Smooth muscle cell (in vitro differentiated cells): ENCODE results near the gene SETD1A. TPM values are rescaled to one million over a fixed set of nuclear protein-coding genes. Genes with fewer than 3 reads are reported as not detected.

Experiments used
- DNase-seq: peaks from one replicate; lab custom pipeline; 2025; ENCODE audit not compliant: unreplicated experiment; lab: John Stamatoyannopoulos, UW
- H2AFZ ChIP-seq: fragments of 200-600 bp; sonication (generic); 2 replicates; pipeline ENCODE4 v1.6.0; 2016; ENCODE audit warnings: antibody characterized with exemption, low read depth, mild to moderate bottlenecking
- H3F3A ChIP-seq: fragments of 200-600 bp; sonication (generic); 2 replicates; pipeline ENCODE4 v1.6.0; 2017; ENCODE audit warnings: antibody characterized with exemption, low read depth
- H3K27ac ChIP-seq: fragments of 200-600 bp; sonication (generic); 2 replicates; pipeline ENCODE4 v1.5.1; 2016; ENCODE audit warnings: low read depth, mild to moderate bottlenecking
- H3K27me3 ChIP-seq: fragments of 200-600 bp; sonication (generic); 2 replicates; pipeline ENCODE4 v1.6.1; 2016; ENCODE audit warnings: low read depth, mild to moderate bottlenecking
- H3K36me3 ChIP-seq: fragments of 200-600 bp; sonication (generic); 2 replicates; pipeline ENCODE4 v1.5.1; 2016; ENCODE audit warnings: low read depth
- H3K4me1 ChIP-seq: fragments of 200-600 bp; sonication (generic); 2 replicates; pipeline ENCODE4 v1.5.1; 2016; ENCODE audit warnings: low read depth
- H3K4me2 ChIP-seq: fragments of 200-600 bp; sonication (generic); 2 replicates; pipeline ENCODE4 v1.6.0; 2016; ENCODE audit warnings: mild to moderate bottlenecking
- H3K4me3 ChIP-seq: fragments of 200-600 bp; sonication (generic); 2 replicates; pipeline ENCODE4 v1.5.1; 2016; ENCODE audit warnings: mild to moderate bottlenecking
- H3K79me2 ChIP-seq: fragments of 200-600 bp; sonication (generic); 2 replicates; pipeline ENCODE4 v1.6.0; 2016; ENCODE audit warnings: low read depth, mild to moderate bottlenecking
- H3K9ac ChIP-seq: fragments of 200-600 bp; sonication (generic); 2 replicates; pipeline ENCODE4 v1.6.0; 2016; ENCODE audit warnings: low read depth
- H3K9me3 ChIP-seq: fragments of 200-600 bp; sonication (generic); replicated peaks from 2 replicates; pipeline ENCODE4 v1.5.1; 2016; ENCODE audit warnings: low read depth
- H4K20me1 ChIP-seq: fragments of 200-600 bp; sonication (generic); 2 replicates; pipeline ENCODE4 v1.6.0; 2016; ENCODE audit warnings: low read depth
- CTCF ChIP-seq: fragments of 200-600 bp; sonication (generic); IDR thresholded peaks from 2 replicates; pipeline ENCODE4 v1.5.1; 2017; ENCODE audit warnings: borderline replicate concordance, mild to moderate bottlenecking, antibody characterized with exemption; ENCODE audit not compliant: insufficient read depth, poor library complexity, severe bottlenecking
- WGBS: methylation state at CpG from one replicate; pipeline ENCODE4 v1.1.7; 2016; ENCODE audit warnings: low lambda C conversion rate; 5-methylcytosine and 5-hydroxymethylcytosine counted together
- polyA plus RNA-seq: library from polyadenylated mRNA; unstranded; fragments of >200 nt; fragmentation: Nextera tagmentation; extraction: Ambion mirVana; gene quantifications from 2 replicates; pipeline ENCODE4 v1.2.1, GENCODE V29; 2016
- total RNA-seq: library from RNA; depleted of rRNA; stranded (reverse); fragments of >200 nt; gene quantifications from 2 replicates; pipeline ENCODE4 v1.2.3, GENCODE V29; 2014

The SETD1A gene
- total and polyA plus RNA-seq, 2 experiments from 2014 or later, result 1.2 to 2.9 TPM

GRCh38 chr16:30996324-30996984 is 38.9 kb downstream of the SETD1A start:
- H3F3A ChIP-seq, result peaks cover 11% of the 10 kb centered on the region
- DNase-seq, result no peak
- no peaks in the 10 kb centered on the region for H3K36me3 ChIP-seq
- no peaks in the 10 kb centered on the region for H3K27me3 ChIP-seq
- H3K4me2 ChIP-seq, result peak overlapping the region; percentile 89
- no peaks in the 10 kb centered on the region for H4K20me1 ChIP-seq
- no peak overlapping the region for H2AFZ ChIP-seq
- WGBS, result 33% methylated on average over 18 of the region's 23 CpGs
- H3K4me3 ChIP-seq, result peak overlapping the region; percentile 58
- no peak for TF ChIP-seq CTCF
- peak overlapping the region; percentile 7 for H3K9ac ChIP-seq
- no peaks in the 10 kb centered on the region for H3K4me1 ChIP-seq
- peak overlapping the region; percentile 8 for H3K27ac ChIP-seq
- H3K79me2 ChIP-seq, result no peaks in the 10 kb centered on the region
- no peaks in the 10 kb centered on the region for H3K9me3 ChIP-seq

GRCh38 chr16:30996985-30997724 is 39.6 kb downstream of the SETD1A start:
- Histone ChIP-seq H2AFZ (peak overlapping the region; percentile 62), H4K20me1 (no peaks in the 10 kb centered on the region), H3K79me2 (no peaks in the 10 kb centered on the region), H3K4me1 (peaks cover 2% of the 10 kb centered on the region), H3K27ac (peak overlapping the region; percentile 94), H3K9ac (peak overlapping the region; percentile 90), H3K4me2 (peak overlapping the region; percentile 89), H3K4me3 (peak overlapping the region; percentile 58), H3F3A (peaks cover 11% of the 10 kb centered on the region), H3K9me3 (no peaks in the 10 kb centered on the region), H3K36me3 (no peaks in the 10 kb centered on the region), H3K27me3 (no peaks in the 10 kb centered on the region)
- TF ChIP-seq CTCF, result no peak
- WGBS, result 4% methylated on average over 50 of the region's 60 CpGs
- peak; percentile 49 for DNase-seq

GRCh38 chr16:30997725-30998711 is 40.5 kb downstream of the SETD1A start:
- Histone ChIP-seq H3K27me3 (no peaks in the 10 kb centered on the region), H3K4me1 (peaks cover 4% of the 10 kb centered on the region), H3K9me3 (no peaks in the 10 kb centered on the region), H3K4me2 (peak overlapping the region; percentile 89), H3K79me2 (no peaks in the 10 kb centered on the region), H3K4me3 (peak overlapping the region; percentile 58), H3K36me3 (no peaks in the 10 kb centered on the region), H3K27ac (peak overlapping the region; percentile 94), H3F3A (peaks cover 11% of the 10 kb centered on the region), H4K20me1 (no peaks in the 10 kb centered on the region), H2AFZ (peak overlapping the region; percentile 62), H3K9ac (peak overlapping the region; percentile 90)
- no peak for TF ChIP-seq CTCF
- no peak for DNase-seq
- 21% methylated on average over 21 of the region's 21 CpGs for WGBS
